Activated CD4-positive, alpha-beta T cell treated with anti-CD3 and anti-CD28 coated beads, Interleukin-2, Interleukin-6, amounts not matched to agents 100 ng/mL and 50 ng/mL, durations not matched to agents 16 hours and 8 hours (primary cell): Measurements from ENCODE around the gene SCRN1.
A peak's percentile ranks its signal among the peaks of the same experiment; 100 is the strongest.

Experiments
- DNase-seq: peaks from one replicate; pipeline ENCODE4 v3.0.0-alpha.2; 2020

Gene SCRN1

DNA sequence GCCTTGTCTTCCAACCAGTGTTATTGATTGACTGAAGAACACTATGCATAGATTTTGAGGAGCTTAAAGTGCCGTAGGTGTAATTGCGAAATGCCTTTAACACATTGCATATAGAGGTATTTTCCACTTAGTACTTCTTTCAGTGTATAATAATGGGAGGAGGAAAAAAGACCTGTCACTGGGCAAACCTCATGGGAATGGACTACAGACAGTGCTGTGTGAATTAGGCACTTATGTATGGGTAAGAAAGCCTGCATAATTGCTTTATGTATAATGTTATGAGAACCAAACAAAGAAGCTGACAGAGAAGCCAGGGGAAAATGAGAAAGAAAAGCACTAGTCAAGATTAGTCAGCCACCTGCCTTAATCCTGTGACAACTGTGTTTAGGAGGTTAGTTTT, 12.4 kb upstream of the SCRN1 start:
- no peak for DNase-seq

DNA sequence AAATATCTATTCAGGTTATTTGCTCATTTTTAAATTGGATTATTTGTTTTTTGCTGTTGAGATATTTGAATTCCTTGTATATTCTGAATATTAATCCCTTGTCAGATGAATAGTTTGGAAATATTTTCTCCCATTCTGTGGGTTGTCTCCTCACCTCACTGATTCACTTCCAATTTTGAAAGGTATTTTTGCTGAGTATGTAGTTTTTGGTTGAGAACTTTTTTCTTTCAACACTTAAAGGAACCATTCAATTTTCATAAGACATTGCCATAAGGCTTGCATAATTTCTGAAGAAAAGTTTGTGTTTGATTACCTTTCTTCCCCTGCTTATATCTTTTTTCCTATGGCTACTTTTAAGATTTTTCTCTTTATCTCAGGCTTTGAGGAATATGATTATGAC, 8.9 kb upstream of the SCRN1 start:
- DNase-seq: no peak

DNA sequence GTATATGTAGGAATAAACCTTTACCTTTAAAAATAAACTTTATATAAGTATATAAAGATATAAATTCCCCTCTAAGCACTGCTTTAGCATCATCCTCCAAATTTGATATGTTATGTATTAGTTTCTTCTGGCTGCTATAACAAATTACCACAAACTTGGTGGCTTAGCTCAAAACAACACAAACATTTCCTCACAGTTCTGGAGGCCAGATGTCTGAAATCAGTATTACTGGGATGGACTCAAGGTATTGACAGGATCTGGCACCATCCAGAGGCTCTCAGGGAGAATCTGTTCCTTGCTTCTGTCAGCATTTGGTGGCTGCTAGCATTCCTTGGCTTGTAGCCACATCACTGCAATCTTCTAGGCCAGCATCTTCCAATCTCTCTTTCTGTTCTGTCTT, 6.7 kb upstream of the SCRN1 start:
- DNase-seq: no peak

DNA sequence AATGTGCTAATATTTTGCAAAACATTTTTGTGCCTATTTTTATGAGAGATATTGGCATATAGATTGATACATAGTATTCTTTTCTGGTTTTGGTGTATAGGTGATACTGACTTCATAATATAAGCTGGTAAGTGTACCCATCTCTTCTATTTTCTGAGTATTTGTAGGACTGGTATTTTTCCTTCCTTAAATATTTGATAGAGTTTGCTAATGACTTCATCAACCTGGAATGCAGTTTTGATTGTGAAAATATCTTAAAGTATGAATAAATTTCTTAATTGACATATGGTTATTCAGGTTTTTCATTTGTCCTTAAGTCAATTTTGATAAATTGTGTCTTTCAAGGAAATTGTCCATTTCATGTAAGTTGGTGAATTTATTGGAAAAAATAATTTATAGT, 6.1 kb upstream of the SCRN1 start:
- no peak for DNase-seq

DNA sequence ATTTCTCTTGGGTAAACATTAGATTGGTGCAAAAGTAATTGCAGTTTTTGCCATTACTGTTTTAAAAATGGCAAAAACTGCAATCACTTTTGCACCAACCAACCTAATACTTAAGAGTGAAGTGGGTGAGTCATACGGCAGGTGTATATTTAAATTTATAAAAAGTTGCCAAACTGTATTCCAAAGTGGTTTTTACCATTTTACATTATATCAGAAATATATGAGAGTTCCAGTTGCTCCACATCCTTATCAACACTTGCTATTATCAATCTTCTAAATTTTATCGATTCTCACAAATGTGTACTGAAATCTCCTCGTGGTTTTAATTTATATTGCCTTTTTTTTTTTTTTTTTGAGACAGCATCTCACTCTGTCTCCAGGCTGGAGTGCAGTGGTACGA, 3.5 kb upstream of the SCRN1 start:
- DNase-seq: no peak

DNA sequence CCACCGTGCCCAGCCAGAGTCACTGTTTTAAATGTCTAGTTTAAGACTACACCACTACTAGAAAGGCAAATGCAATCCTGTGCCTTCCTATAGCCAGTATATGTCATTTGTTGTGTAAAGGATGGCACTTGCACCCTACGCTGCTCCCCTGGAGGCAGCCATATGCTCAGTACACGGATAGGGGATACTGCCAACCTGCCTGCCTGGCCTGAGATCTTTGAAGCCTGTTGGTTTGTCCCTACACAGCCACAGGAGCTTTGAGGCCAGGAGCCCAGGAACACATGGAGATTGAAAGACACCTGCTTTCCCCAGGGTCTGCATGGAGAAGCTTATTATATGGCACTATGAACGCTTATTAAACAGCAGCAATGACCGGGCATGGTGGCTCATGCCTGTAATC, 2.3 kb upstream of the SCRN1 start:
- no peak for DNase-seq

DNA sequence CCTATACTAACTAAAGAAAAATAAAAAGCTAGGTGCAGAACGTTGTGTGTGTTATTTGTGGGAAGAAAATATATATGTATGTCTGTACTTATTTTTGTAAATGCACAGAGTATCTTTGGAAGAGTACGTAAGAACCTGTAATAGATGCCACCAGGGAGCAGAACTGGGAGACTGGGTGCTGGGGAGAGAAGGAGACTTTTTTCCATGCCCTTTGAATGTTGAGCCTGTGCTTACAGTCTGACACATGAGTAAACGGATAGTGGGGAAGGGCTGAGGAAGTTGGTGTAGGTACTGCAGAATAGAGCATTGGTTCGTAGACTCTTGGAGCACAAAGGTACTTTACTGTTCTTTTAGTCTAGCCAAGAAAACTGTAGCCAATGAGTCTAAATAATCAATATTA, 1.3 kb upstream of the SCRN1 start:
- no peak for DNase-seq

DNA sequence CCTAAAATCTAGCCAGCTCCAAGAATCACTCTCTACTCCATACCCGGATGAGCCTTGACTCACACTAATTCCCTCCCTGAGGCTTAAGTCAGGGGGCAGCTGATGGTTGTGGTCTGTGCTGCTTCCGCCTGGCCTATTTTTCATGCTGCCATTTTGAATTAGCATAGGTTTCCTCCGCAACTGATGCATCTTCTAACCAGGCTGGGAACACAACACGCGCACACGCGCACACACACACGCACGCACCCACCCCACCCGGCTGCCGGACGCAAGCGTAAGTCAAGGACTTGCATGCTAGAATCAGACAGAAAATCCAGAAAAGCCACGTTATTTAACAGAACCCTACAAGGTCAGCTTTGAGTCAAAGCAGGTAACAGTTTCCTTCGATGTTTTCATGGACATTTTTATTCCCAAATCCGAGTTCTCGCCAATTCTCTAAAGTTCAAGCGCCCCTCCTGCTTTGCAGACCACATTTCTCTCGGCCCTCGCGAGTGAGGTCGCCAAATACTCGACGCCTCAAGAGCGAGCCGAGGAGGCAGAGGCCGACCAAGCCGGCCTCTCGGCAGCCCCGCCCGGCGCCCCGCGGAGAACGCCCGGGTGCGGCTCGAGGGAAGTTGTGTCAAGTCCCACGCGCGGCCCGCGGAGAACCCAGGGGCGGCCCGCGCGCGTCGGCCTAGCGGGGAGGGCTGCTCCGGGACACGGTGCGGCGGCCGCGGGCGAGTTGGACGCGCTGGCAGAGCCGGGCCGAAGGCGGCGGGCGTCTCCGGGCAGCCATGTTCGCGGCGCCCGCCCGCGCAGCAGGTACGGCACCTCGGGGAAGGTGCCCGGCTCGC, 961 bp downstream of the SCRN1 start:
- peak; percentile 14 for DNase-seq

DNA sequence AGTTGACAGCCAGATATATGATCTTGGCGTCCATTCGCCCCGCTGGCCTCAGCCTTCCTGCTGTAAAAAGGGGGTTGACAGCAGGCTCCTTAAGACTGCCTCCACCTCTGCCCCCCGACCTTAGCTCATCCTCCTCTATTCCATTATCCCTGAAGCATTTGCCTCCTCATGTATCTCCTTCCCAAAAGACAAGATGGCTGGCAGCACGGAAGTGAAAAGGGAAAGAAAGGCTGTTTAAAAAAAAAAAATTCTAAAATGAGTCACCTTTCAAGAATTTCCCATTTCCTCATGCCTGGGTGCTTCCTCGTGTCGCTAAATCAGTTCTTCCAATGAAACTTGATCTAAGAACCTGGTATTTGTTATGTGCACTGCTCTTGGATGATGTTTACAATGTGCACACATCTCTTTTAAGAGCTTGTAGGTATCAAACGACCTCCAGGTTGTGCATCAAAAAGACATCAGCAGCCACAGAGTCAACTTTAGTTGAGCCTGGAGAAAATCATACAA, 1.7 kb downstream of the SCRN1 start:
- DNase-seq: no peak

DNA sequence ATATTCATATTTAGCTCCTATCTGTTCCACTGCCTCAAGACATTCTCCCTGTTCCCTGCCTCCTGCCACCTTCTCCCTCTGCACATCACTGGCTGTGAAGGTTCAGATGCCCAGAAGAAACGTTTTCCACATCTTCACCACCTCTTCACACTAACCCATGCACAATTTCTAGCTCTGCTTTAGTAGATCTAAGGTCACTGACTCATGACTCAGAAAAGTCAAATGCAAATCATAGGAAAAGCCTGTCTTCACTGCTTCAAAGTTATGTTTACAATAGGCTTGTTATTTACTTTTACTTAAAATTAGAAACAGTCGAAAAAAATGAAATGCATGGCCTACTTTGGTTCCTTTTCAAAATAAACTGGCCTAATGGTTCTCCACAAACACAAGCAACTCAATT, 2.5 kb downstream of the SCRN1 start:
- no peak for DNase-seq

DNA sequence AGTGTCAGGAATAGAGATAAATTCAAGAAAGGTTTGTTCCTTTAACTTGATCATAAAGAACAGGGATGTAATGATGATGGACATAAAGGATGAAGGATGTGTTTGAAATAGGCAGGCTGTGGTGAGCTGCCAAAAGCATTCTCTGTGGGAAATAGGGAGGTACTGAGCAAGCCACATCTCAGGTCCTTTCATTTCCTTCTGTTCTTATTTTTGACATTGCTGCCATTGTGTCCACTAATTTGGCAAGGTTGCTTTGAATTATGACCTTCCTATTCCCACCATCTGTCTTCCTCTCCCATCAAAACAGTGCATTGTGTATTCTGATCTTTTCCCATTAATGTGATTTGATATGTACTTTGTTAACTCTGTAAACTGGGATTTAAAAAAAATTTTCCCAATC, 9.4 kb downstream of the SCRN1 start:
- DNase-seq: no peak

DNA sequence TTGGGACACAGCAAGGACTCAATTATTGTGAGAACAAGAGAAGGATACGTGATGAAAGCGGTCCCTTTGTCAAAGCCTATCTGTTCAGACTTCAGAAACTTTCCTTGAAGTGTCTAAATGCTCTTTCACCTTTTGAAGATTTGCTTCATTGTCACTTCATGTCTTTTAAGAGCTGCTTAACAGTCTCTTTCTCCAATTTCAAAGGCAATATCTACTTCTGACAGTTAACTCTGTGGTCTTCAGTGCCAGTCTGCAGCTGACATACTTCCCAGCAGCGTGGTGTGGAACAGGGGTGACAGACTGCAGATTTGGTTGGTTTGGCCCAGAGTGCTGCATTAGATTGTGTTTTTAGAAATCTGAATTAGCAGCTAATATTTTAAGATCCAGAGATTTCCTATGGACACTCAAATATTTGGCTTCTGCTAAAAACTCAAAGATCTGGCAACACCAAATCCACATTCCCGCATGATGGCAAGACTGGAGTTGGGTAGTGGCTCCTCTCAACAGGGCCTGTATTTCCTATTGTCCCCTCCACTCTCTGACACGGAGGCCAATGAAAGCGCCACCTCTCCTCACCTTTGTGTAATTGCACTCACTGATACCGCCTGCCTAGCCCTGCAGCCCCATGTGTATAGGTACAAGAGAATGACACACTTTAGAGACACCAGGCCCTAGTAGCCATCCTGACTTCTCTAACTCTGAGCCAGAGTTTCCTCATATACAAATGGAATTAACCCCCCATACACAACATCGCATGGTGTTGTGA, 11.5 kb downstream of the SCRN1 start:
- DNase-seq: peak; percentile 14

DNA sequence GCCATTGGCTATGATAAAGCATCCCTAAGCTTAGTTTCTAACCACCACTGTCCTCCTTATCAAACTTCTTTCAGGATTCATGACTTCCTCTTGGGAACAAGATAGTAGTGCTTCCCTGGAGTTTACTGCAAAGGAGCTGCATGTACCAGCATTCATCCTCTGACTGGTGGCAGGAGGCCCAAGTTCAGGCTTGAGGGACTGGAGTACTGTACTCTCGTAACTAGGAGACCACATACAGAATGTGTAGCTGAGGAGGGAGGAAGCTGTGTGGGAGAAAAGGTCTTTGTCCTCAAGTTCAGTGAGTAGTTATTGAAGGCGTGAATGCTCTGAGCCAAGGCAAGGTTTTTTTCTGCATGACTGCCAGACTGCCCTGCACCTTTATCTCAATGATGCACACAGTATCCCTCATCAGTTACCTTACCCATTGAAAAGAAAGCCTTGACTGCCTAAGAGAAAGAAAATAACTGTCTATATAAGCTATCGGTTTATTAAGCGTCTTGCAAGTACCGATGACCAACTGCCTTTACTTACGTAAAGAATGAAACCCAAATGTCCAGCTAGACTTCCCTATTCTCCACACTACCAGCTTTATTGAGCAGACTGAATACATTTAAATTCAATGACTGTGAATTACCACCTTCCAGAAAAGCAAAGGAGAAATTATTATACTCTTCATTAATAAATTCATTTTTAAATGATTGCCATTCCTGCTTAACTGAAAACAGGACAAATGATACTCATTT, 12.8 kb downstream of the SCRN1 start:
- no peak for DNase-seq

DNA sequence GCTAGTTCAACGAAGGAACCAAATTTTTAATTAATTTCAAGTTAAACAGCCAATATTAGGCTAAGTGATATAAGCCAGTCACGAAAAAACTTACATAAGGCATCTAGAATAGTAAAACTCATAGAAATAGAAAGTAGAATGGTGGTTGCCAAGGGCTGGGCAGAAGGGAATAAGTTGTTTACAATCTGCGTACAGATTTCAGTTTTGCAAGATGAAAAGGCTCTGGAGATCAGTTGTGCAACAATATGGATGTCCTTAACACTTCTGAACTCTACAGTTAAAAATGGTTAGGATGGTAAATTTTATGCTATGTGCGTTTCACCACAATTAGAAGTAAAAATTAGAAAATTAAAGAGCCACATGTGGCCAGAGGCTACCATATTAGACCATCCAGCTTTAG, 13.3 kb downstream of the SCRN1 start:
- no peak for DNase-seq

DNA sequence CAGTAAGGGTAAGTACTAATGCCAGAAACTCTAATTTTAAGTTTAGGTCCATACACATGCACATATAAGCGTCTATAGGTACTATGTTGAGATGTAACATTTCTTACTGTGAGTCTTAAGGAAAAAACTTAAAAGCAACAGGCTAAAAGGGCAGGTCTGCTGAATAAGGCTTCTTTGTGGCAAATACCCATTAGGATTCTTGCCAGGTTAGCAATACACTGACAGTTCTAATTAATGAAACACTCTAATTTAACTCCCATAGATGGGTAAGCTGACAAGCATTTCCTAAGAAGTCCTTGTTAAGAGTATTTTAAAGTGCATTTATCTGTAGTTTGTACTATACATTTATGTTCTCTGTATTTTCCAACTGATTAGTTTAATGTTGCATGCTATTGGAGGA, 14.0 kb downstream of the SCRN1 start:
- no peak for DNase-seq

DNA sequence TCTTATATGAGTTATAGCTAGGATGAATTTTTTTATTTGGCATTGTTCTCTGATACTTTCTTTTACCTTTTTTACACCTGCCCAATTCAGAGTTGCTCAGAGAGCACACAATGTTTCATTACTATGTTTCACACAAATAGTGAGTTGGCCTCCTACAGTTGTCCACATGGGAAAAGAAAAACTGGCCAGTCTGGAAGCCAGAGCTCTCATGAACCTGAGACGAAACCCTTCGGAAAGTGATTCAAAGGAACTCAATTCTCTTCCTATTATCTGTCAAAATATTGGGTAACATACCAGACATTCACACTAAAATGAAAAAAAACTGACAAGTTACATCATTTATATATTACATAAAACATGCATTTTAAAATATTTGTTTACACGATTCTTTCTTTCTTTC, 15.3 kb downstream of the SCRN1 start:
- DNase-seq: no peak

DNA sequence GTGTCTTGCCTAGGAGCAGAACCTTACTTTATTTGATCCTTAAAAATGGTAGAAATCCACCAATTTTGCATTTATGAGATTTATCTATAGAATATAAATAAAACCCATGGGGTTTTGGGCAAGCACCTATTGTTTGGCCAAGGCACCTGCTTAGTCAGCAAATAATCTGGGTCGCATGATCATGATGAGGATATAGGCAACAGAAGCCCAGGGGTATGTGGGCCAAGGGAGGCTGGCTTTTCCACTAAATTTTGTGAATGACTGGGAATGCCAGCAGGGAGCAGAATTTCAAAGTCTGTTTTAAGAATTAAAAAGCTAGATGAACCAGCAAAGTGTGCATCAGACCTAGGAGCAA, 17.3 kb downstream of the SCRN1 start:
- no peak for DNase-seq

DNA sequence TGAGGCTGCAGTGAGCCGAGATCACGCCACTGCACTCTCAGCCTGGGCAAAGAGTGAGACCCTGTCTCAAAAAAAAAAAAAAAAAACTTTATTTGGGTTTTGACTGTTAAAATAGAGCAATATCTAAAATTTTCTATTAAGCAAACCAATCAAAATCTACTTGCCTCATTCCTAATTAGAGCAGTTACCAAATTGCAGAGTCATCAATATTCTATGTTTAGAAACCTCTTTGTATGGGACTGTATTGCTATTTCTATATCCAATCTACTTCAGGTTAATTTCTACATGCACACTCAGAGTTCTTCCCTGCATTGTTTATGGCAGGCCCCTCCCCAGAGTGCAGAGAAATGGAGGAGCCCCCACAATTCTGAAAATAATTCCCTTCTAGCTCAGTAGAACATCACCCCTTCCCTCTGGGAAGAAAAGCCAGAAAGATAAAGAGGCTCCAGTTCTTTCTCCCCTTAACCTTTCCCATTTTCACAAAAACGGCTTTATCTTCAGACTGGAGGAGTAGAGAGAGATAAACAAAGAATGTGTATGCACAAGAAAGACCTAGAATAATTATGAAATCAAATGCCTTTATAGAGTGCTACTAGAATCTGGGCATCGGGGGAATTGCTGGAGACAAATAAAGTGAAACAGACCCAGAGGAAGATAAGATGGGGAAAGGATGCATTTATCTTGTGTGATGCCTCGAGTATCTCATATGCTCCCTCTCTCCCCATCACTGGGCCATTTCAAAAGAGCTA, 17.9 kb downstream of the SCRN1 start:
- no peak for DNase-seq

DNA sequence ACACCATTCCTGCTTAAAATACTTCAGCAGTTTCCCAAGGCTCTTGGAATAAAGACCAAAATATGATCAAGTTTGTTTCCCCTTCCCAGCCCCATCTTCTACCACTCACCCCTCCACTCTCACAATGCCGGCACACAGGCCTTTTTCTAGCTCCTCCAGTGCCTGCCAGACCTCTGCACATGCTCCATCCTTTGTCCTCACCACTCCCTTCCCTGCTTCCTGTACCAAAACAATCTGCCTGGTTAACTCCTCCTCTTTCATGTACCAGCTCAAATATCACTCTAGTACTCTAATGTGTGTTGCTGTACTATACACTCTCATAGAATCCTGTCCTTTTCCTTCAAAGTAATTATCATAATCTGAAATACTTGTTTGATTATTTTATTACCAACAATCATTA, 19.4 kb downstream of the SCRN1 start:
- DNase-seq: no peak

DNA sequence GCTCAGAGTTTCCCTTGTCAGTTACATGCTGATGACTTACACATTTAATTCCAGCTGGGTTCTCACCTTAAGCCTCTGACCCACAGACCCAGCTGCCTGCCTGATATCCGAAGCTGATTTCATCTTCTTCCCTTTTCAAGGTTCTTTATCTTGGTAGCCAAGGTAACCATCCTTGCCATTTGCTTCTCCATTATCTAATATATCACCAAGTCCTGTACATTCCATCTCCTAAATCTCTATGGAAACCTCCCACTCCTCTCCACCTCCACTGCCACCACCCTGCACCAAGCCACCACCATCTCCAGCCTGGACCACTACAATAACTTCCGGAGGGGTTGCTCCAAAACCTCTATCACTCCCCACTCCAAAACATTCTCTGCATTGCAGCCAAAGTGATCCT, 19.9 kb downstream of the SCRN1 start:
- no peak for DNase-seq

DNA sequence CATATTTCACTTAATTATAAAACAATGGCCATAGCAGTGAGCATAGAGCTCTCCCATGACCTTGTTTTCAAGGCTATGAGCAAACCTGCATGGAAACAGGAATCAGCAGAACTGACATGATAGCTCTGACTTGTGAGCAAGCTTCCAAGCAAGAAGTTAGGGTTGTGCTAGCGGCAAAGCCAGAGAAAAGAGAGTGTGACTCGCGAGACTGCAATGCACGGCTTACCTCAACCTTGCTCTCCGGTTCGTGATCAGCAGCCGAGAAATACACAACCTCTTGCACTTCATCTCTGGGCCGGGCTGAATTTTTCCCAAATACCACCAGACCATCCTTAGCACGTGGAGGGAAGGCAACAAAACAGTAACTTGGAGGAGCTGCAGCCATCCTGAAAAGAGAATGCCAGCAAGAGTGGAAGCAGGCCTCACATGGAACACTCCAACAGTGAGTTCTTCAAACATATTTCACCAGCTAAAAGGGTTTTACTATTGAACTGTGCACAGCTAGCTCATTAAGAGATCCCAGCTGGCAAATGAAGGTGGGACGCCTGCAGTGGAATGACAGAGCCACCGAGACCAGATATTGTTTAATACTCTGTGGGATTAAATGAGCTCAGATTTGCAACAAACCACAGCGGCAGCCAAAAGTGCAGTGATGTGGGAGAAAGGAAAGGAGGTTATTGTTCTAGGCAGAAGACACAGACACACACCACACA, 20.8 kb downstream of the SCRN1 start:
- DNase-seq: no peak

DNA sequence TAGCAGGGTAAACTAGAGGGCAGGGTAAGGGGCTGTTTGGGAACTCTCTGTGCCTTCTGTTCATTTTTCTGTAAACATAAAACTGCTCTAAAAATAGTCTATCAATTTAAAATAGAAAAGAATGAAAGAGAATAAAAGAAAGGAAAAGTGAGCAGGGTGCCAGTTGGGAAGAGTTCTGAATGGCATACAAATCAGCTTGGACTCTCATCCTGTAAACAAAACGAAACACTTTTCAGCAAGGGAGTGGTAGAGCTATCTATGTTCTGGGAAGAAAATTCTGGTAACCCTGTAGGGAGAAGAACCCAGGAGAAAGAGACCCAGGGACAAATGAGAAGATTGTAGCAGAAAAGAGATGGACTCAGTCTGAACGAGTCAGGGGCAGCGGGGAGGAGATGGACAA, 24.6 kb downstream of the SCRN1 start:
- DNase-seq: no peak
